Neural progenitor cell (in vitro differentiated cells): Measurements from ENCODE around the gene AOX1. TPM values are rescaled to one million over a fixed set of nuclear protein-coding genes. Genes with fewer than 3 reads are reported as not detected.

ENCODE experiments used
- DNase-seq: peaks from one replicate; pipeline ENCODE4 v3.0.0-alpha.2; 2016; ENCODE audit warnings: low spot score
- H2AFZ ChIP-seq: fragments of 200-600 bp; sonication (generic); replicated peaks from 2 replicates; pipeline ENCODE4 v1.6.1; 2016; ENCODE audit warnings: antibody characterized with exemption
- H3F3A ChIP-seq: fragments of 200-600 bp; sonication (generic); 2 replicates; pipeline ENCODE4 v1.6.1; 2016; ENCODE audit warnings: antibody characterized with exemption, low read depth
- H3K27ac ChIP-seq: fragments of 200-600 bp; sonication (generic); 2 replicates; pipeline ENCODE4 v1.5.1; 2016; ENCODE audit warnings: mild to moderate bottlenecking
- H3K27me3 ChIP-seq: fragments of 200-600 bp; sonication (generic); 2 replicates; pipeline ENCODE4 v1.6.1; 2016; ENCODE audit warnings: mild to moderate bottlenecking, moderate library complexity
- H3K36me3 ChIP-seq: fragments of 200-600 bp; sonication (generic); 2 replicates; pipeline ENCODE4 v1.5.1; 2016
- H3K4me1 ChIP-seq: fragments of 200-600 bp; sonication (generic); 2 replicates; pipeline ENCODE4 v1.6.1; 2016; ENCODE audit warnings: mixed run types
- H3K4me2 ChIP-seq: fragments of 200-600 bp; sonication (generic); 2 replicates; pipeline ENCODE4 v1.6.1; 2016
- H3K4me3 ChIP-seq: fragments of 200-600 bp; sonication (generic); 2 replicates; pipeline ENCODE4 v1.5.1; 2016
- H3K79me2 ChIP-seq: fragments of 200-600 bp; sonication (generic); 2 replicates; pipeline ENCODE4 v1.6.1; 2016; ENCODE audit warnings: low read depth
- H3K9ac ChIP-seq: fragments of 200-600 bp; sonication (generic); 2 replicates; pipeline ENCODE4 v1.6.1; 2016
- H3K9me3 ChIP-seq: fragments of 200-600 bp; sonication (generic); 2 replicates; pipeline ENCODE4 v1.5.1; 2016; ENCODE audit warnings: low read depth
- H4K20me1 ChIP-seq: fragments of 200-600 bp; sonication (generic); 2 replicates; pipeline ENCODE4 v1.6.1; 2016; ENCODE audit warnings: low read depth
- H3K27ac Mint-ChIP-seq: 3 replicates; pipeline ENCODE4 v1.8.0; 2021; ENCODE audit warnings: mixed read lengths
- H3K27me3 Mint-ChIP-seq: 2 replicates; pipeline ENCODE4 v1.8.0; 2022; ENCODE audit warnings: low read depth, mild to moderate bottlenecking, inconsistent platforms, moderate library complexity, mixed read lengths; ENCODE audit not compliant: insufficient read depth
- H3K36me3 Mint-ChIP-seq: 3 replicates; pipeline ENCODE4 v1.8.0; 2021; ENCODE audit warnings: mixed read lengths
- H3K4me1 Mint-ChIP-seq: 3 replicates; pipeline ENCODE4 v1.8.0; 2021; ENCODE audit warnings: mixed read lengths
- H3K4me3 Mint-ChIP-seq: 3 replicates; pipeline ENCODE4 v1.8.0; 2021; ENCODE audit warnings: mild to moderate bottlenecking, moderate library complexity, mixed read lengths
- H3K9me3 Mint-ChIP-seq: 3 replicates; pipeline ENCODE4 v1.8.0; 2020; ENCODE audit warnings: mixed read lengths
- CTCF ChIP-seq: fragments of 200-600 bp; sonication (generic); IDR thresholded peaks from 2 replicates; pipeline ENCODE4 v1.5.1; 2017; ENCODE audit warnings: antibody characterized with exemption, mild to moderate bottlenecking
- EZH2 ChIP-seq: fragments of 200-600 bp; sonication (generic); IDR thresholded peaks from 2 replicates; pipeline ENCODE4 v1.6.1; 2017; ENCODE audit warnings: antibody characterized with exemption, mild to moderate bottlenecking, moderate library complexity
- EZH2phosphoT487 ChIP-seq: fragments of 200-600 bp; sonication (generic); IDR thresholded peaks from 2 replicates; pipeline ENCODE4 v1.6.1; 2017; ENCODE audit warnings: antibody characterized with exemption
- total RNA-seq: library from RNA; depleted of rRNA; stranded (reverse); fragments of >200 nt; gene quantifications from 2 replicates; pipeline ENCODE4 v1.2.3, GENCODE V29; 2015; ENCODE audit warnings: low replicate concordance

AOX1 gene
- total RNA-seq, 1 donor from 2014 or later, result 6.2 TPM

GRCh38 chr2:200670313-200670712 lies 84.5 kb downstream of the AOX1 start:
- Histone ChIP-seq H3K4me2 (no peak overlapping the region), H3K79me2 (no peaks in the 10 kb centered on the region), H4K20me1 (no peaks in the 10 kb centered on the region), H3K4me3 (no peak overlapping the region), H3K9me3 (no peaks in the 10 kb centered on the region), H3K9ac (no peak overlapping the region), H2AFZ (no peak overlapping the region), H3K27ac (no peak overlapping the region), H3K4me1 (no peaks in the 10 kb centered on the region), H3F3A (no peaks in the 10 kb centered on the region), H3K36me3 (no peaks in the 10 kb centered on the region), H3K27me3 (no peaks in the 10 kb centered on the region)
- H3K27me3 Mint-ChIP-seq, result peaks cover 4% of the 10 kb centered on the region
- no peaks in the 10 kb centered on the region for H3K36me3 Mint-ChIP-seq
- no peaks in the 10 kb centered on the region for H3K9me3 Mint-ChIP-seq
- peaks cover 11% of the 10 kb centered on the region for H3K4me1 Mint-ChIP-seq
- no peak for DNase-seq
- H3K4me3 Mint-ChIP-seq, result no peak overlapping the region
- H3K27ac Mint-ChIP-seq, result no peak overlapping the region
- TF ChIP-seq EZH2phosphoT487 (no peak), EZH2 (no peak), CTCF (no peak)

GRCh38 chr2:200670751-200671150 lies 84.9 kb downstream of the AOX1 start:
- Mint-ChIP-seq H3K4me1 (peaks cover 11% of the 10 kb centered on the region), H3K4me3 (no peak overlapping the region), H3K9me3 (no peaks in the 10 kb centered on the region), H3K27ac (no peak overlapping the region), H3K36me3 (no peaks in the 10 kb centered on the region), H3K27me3 (peaks cover 4% of the 10 kb centered on the region)
- no peak overlapping the region for H3K4me3 ChIP-seq
- H3F3A ChIP-seq, result no peaks in the 10 kb centered on the region
- H3K9ac ChIP-seq, result no peak overlapping the region
- no peaks in the 10 kb centered on the region for H3K27me3 ChIP-seq
- H3K79me2 ChIP-seq, result no peaks in the 10 kb centered on the region
- H3K4me2 ChIP-seq, result no peak overlapping the region
- H3K36me3 ChIP-seq, result no peaks in the 10 kb centered on the region
- no peak for DNase-seq
- TF ChIP-seq EZH2phosphoT487 (no peak), EZH2 (no peak), CTCF (no peak)
- H4K20me1 ChIP-seq, result no peaks in the 10 kb centered on the region
- no peak overlapping the region for H3K27ac ChIP-seq
- no peak overlapping the region for H2AFZ ChIP-seq
- no peaks in the 10 kb centered on the region for H3K9me3 ChIP-seq
- no peaks in the 10 kb centered on the region for H3K4me1 ChIP-seq

- Histone ChIP-seq H3F3A (no peaks in the 10 kb centered on the region), H3K4me1 (no peaks in the 10 kb centered on the region), H3K79me2 (no peaks in the 10 kb centered on the region), H2AFZ (no peak overlapping the region), H3K4me3 (no peak overlapping the region), H3K4me2 (no peak overlapping the region), H3K27me3 (no peaks in the 10 kb centered on the region), H3K9me3 (no peaks in the 10 kb centered on the region), H3K36me3 (no peaks in the 10 kb centered on the region), H4K20me1 (no peaks in the 10 kb centered on the region), H3K27ac (no peak overlapping the region), H3K9ac (no peak overlapping the region)
- Mint-ChIP-seq H3K9me3 (no peaks in the 10 kb centered on the region), H3K27ac (no peak overlapping the region), H3K4me3 (no peak overlapping the region), H3K4me1 (peaks cover 11% of the 10 kb centered on the region), H3K27me3 (peaks cover 4% of the 10 kb centered on the region), H3K36me3 (no peaks in the 10 kb centered on the region)
- no peak for DNase-seq
- TF ChIP-seq CTCF (no peak), EZH2phosphoT487 (no peak), EZH2 (no peak)
Observed at GRCh38 chr2:200673191-200673590, 87.4 kb downstream of the AOX1 start.

- no peaks in the 10 kb centered on the region for H3K27me3 ChIP-seq
- no peak for DNase-seq
- H3K4me3 Mint-ChIP-seq, result no peak overlapping the region
Observed at GRCh38 chr2:200674837-200675236, 89.0 kb downstream of the AOX1 start.

More at GRCh38 chr2:200674837-200675236, 89.0 kb downstream of the AOX1 start:
- H3K79me2 ChIP-seq, result no peaks in the 10 kb centered on the region
- no peak overlapping the region for H3K4me2 ChIP-seq
- no peaks in the 10 kb centered on the region for H4K20me1 ChIP-seq
- TF ChIP-seq CTCF (no peak), EZH2phosphoT487 (no peak), EZH2 (no peak)
- H3K36me3 Mint-ChIP-seq, result no peaks in the 10 kb centered on the region
- no peaks in the 10 kb centered on the region for H3K36me3 ChIP-seq
- H3K27ac Mint-ChIP-seq, result no peak overlapping the region
- no peaks in the 10 kb centered on the region for H3K9me3 ChIP-seq
- no peak overlapping the region for H3K4me3 ChIP-seq
- no peaks in the 10 kb centered on the region for H3F3A ChIP-seq
- H2AFZ ChIP-seq, result no peak overlapping the region
- H3K4me1 ChIP-seq, result no peaks in the 10 kb centered on the region
- H3K4me1 Mint-ChIP-seq, result peaks cover 11% of the 10 kb centered on the region
- H3K9ac ChIP-seq, result no peak overlapping the region
- peaks cover 4% of the 10 kb centered on the region for H3K27me3 Mint-ChIP-seq
- H3K27ac ChIP-seq, result no peak overlapping the region
- H3K9me3 Mint-ChIP-seq, result no peaks in the 10 kb centered on the region
